ENCODE results near the gene PDE2A.

Gene PDE2A

DNA sequence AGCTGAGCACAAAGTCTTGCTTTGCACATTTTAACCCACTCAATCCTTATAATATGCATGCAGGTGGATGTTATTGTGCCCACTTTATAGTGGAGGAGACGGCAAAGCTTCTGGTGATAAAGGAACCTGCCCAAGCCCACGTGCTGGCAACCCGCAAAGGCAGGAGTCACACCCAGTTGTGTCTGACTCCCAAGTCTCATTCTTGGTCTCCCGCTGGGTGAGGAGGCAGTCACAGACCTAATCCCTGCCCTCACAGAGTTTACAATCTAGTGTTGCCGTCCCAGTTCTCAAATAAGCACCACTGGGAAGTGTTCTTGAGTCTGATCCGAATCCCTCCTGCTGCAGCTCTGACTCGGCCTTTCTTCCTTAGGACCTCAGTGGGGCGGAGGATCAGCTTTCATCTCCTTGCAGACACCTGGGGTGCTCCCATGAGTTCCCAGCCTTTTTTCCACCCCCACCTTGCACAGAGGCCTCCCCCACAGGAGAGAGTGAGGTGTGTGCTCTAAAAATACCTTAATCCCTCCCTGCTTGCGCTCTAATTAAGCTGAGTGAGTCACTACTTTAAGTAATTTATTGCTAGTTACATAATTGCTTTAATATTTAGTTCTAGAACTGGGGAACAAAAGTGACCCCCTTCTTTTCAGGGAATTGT lies 15.1 kb downstream of the PDE2A start:
- FAIRE-seq (no peak), DNase-seq (ENCODE audit: low spot score) (no peak)

DNA sequence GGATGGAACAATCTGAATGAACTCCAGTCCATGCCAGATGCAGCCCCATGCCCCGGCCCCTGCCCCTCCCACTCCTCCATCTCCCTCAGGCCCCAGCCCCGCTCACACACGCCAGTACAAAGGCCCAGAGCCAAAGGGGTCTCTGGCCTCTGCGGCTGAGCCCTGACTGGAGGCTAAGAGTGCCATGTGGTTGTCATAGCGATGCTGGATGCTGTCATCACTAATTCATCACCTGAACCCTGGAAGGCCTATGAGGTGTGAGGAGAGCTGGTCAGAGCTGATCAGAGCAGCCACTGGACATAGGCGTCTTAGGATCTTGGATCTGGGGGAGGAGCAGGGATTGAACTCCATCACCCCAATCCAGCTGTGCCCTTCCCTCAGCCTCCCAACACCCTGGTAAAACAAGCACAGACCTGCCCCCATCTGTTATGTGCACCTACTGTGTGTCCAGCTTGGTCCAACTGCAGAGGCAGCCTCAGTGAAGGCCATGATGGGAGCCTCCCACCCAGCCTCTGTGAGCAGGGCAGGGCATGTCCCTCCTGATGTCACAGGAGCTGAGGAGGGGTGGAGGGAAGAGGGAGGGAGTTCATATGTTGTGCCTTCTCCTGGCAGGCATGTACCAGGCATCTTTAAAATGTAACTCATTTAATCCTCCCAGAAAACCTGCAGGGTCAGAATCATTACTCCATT lies 16.7 kb downstream of the PDE2A start:
- FAIRE-seq: no peak
- no peak for DNase-seq (ENCODE audit: low spot score)

GRCh38 chr11:72655896-72656464 lies 18.2 kb downstream of the PDE2A start:
- no peak for FAIRE-seq
- no peak for DNase-seq (ENCODE audit: low spot score)

DNA sequence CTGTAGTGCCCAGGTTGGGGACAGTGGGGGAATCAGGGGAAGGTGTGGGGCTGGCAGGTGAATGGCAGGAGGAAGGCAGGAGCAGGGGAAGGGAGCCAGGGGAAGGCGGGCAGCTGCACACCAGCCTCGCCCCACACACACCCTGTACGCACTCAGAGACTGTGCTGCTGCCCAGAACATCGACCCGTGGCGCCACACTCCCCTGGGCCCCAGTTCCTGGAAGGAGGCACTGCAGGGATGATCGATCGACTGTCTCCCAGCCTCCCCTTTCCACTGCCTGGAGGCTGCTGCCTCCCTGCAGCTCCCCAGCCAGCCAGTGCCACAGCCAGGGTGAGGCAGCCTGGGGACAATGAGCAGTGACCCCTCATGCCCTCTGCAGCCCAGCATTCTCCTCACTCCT lies 19.2 kb downstream of the PDE2A start:
- FAIRE-seq (no peak), DNase-seq (ENCODE audit: low spot score) (no peak)

- DNase-seq (ENCODE audit: low spot score) (no peak), FAIRE-seq (no peak)
Measured at GRCh38 chr11:72653649-72654048, 20.6 kb downstream of the PDE2A start.

GRCh38 chr11:72652873-72653630 lies 21.2 kb downstream of the PDE2A start:
- no peak for FAIRE-seq
- no peak for DNase-seq (ENCODE audit: low spot score)

DNA sequence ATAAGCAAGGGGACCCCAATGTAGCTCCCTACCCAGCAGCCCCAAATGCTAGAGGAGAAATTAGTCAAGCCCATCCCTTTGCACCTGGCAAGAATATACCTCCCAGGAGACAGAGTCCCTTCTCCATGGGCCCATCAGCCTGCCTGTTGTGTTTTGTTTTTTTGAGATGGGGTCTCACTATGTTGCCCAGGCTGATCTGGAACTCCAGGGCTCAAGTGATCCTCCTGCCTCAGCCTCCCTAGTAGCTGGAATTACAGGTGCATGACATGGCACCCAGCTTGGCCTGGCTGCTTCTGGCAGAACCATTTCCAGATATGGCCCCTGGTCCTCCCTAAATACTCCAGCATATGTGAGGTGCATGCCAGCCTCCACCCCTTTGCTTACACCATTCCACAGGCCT lies 22.1 kb downstream of the PDE2A start:
- DNase-seq (ENCODE audit: low spot score) (no peak), FAIRE-seq (no peak)

- FAIRE-seq (no peak), DNase-seq (ENCODE audit: low spot score) (no peak)
Measured at GRCh38 chr11:72649215-72649976, 24.8 kb downstream of the PDE2A start.

DNA sequence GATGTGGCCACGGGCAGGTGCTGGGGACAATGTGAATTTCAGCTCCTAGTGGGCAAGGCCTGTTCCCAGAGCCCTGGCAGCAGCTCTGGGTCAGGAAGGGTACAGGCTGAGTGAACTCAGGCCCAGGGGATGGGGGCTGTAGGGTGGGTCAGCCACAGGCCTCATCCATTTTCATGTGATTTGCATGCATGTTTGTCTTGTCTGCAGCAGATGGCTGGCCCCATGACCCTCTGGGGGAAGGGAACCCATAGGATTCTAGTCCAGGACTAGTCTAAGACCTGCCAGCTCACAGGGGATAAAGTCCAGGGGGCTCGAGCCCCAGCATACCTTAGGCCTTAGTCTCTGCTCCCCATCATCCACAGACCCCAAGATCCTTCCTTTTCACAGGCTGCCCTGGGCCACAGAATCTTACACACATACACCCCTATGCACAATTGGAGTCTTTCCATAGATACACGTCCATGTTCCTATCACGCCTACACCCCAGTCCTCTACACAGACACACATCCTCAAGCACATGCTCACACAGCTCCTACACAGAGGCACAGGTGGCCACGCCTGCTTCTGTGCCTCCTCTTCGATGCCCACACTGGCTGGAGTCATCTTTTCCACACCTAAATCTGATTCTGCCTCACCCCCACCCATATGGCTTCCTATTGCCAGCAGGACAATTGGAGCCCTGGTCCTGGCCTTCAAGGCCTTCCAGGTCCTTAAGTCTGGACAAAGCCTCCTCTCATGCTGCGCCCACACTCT lies 25.7 kb downstream of the PDE2A start:
- DNase-seq (ENCODE audit: low spot score): no peak
- no peak for FAIRE-seq

GRCh38 chr11:72647882-72648281 lies 26.3 kb downstream of the PDE2A start:
- peak; percentile 82 for FAIRE-seq

DNA sequence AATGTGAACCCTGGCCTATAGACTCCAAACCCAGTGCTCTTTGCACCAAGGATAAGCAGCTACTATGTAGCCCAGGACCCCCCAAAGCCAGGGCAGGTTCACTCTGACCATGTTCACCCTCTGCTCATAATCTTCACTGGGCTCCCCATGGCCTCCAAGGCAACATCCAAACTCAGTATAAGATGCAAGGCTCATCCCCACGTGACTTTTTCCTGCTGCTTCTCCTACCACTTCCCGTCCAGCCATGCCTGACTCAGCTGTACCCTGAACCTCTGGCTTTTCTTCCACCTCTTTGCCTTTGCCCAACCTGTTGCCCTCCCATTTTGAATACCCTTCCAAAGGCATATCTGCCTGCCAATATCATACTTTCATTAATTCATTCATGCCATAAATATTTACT lies 27.8 kb downstream of the PDE2A start:
- FAIRE-seq (no peak), DNase-seq (ENCODE audit: low spot score) (no peak)

More at GRCh38 chr11:72647882-72648281, 26.3 kb downstream of the PDE2A start:
- no peak for DNase-seq (ENCODE audit: low spot score)

DNA sequence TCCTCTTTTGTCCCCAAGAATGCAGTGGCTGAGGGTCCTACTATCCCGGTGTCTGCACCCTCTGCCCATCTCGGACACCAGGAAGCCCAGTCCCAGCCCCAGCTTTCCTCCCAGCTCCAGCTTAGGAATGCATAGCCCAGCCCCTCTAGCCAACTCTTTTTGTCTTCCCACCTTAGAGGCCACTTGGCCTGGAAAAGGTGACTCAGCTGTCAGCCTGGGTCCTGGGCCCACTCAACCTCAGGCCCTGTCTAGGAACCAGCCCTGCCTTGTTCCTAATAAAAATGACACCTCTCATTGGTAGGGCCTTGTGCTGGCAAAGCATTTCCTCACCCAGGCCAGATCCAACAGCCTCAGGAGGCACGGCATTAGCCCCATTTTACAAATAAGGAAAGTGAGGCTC lies 28.2 kb downstream of the PDE2A start:
- FAIRE-seq: no peak
- DNase-seq (ENCODE audit: low spot score): peak; percentile 32

DNA sequence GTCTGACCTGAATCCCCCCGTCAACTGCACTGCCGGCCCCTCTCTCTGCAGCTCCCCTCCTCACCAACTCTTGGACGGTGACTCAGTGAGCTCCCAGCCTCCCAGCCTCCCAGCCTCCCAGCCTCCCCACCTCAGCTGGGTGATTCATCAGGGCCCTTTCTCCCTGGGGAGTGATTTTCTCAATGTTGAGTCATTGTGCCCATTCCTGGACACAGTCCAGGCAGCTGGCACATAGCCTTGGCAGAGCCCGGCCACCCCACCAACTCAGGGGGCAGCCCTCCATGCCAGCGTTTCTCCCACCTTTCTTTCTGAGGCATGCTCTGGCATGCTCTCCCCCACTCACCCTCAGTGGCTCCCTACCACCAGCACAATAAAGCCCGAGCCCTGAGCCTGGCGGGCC lies 30.7 kb downstream of the PDE2A start:
- DNase-seq (ENCODE audit: low spot score) (peak; percentile 92), FAIRE-seq (peak; percentile 86)

DNA sequence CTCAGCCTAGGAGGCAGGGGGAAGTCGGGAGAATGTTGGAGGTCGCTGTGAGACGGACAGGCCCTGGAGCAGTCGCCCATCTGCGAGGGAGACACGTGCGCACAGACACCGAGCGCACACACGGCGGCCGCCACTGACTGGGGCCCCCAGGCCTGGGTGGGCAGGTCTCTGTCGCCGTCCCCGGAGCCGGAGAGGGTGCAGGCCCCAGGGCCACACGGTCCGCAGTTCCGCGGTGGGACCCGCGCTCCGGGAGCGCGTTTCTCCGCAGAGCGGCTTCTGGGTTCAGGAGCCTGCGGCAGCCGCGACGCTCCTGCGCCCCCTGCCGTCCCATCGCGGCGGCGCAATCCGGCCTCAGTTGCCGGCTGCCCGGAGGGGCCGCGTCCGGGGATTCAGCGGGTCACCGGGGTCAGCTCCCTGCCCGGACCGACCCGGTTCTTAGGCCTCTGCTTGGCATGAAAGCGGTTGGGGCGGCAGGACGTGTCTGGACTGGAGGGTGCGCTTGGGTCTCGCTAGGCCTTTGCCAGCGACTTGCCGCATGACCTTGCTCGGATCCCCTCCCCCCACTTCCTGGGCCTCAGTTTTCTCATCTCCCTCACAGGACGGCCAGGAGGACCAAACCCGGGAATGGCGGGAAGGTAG lies 31.2 kb downstream of the PDE2A start:
- no peak for FAIRE-seq

DNA sequence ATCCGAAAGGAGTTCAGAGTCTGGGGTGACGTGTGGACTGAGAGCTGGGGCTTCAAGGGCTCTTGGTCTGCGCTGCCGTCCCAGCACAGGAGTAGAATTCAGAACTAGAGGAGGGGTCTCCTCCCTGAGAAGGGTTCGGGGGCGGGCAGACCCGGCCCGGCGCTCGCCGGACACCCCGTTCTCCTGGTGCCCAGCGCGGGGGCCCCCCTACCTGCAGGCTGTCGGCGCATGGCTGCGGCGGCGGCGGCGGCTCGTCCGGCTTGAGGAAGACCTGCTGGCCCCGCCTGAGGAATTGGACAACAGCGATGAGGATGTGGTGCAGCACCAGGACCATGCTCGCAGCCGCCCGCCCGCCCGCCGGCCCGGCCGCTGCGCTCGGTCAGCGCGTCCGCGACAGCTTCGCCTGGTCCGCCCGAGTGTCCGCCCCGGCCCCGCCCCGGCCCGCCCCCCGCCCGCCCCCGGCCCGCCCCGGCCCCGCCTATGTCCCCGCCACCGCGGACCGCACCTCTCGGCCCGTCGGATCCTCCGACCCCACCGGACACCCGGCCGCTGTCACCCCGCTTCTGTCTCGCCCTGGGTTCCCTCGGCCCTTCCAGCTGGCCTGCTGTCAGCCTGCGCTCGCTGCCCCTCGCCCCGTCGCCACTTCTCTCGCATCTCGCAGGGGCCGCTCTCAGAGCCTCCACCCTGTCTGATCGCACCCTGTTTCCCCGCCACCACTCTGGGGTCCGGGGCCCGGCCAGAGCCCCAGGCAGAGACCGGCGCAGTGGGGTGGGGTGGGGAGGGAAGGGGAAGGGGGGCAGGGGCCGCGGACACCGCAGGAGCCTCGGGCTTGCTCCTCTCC lies 32.0 kb downstream of the PDE2A start:
- peak; percentile 79 for DNase-seq (ENCODE audit: low spot score)
- no peak for FAIRE-seq

More for the DNA sequence above, 31.2 kb downstream of the PDE2A start:
- DNase-seq (ENCODE audit: low spot score): peak; percentile 89

- DNase-seq (ENCODE audit: low spot score): no peak
- no peak for FAIRE-seq
Measured at GRCh38 chr11:72641522-72642042, 32.6 kb downstream of the PDE2A start.

- DNase-seq (ENCODE audit: low spot score) (no peak), FAIRE-seq (peak; percentile 71)
Measured at GRCh38 chr11:72639502-72640375, 34.5 kb downstream of the PDE2A start.

- DNase-seq (ENCODE audit: low spot score) (no peak), FAIRE-seq (no peak)
Measured at GRCh38 chr11:72637926-72638325, 36.3 kb downstream of the PDE2A start.

Measured in urothelium cell line (cell line).